KBM-7 (cell line): Measurements from ENCODE around the gene CKAP5.
A peak's percentile ranks its signal among the peaks of the same experiment; 100 is the strongest.

Experiments
- DNase-seq: peaks from one replicate; pipeline ENCODE4 v3.0.0-alpha.2; 2015
- in situ Hi-C: fragments of 300-500 bp; cut with MboI; formaldehyde crosslinking; loops from 2 replicates; pipeline ENCODE4 v1.14.3; 2020; ENCODE audit warnings: low sequenced_read_pairs, low pct_unique_long_range_greater_than_20kb, mixed read lengths

Gene CKAP5

DNA sequence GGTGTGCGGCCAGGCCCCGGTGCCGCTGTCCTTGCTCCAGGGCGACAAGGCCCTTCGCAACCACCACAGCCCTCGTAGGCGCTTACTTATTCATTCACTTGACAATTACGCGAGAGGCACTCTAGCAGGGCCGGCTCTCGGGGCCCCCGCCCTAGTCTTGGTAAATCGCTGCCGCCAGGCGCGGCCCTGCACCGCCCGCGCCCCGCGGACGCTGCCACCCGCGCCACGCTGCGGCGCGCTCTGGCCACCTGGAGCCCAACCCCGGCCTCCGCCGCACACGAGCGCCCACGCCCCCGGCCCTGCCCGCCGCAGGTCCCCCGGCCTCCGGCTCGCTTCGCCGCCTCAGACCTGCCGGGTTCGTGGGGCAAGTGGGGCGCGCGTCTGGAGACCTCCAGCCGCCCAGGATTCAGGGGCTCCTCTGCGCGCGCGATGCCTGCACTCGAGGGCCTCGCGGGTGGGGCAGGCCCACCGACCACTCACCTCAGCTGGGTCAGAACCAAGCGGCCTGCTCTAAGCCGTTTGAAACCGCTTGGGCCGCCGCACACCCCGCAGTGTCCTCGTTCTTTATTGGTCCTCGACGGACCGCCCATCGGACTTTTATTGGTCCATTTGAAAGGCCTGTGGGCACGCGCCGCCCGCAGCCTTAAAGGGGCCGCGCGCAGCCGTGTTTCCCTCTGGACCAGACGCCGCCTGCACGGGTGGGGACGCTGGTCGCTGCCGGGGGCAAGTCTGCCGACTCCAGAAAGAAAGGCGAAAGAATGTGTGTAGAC is at the start of gene CKAP5:
CKAP5 (minus strand) TSS at position 541 of the 770 bp plus-strand sequence. CDS start 25,049 bp downstream, outside the sequence.
- DNase-seq: peak; percentile 89
- in situ Hi-C loops: no loop called here

DNA sequence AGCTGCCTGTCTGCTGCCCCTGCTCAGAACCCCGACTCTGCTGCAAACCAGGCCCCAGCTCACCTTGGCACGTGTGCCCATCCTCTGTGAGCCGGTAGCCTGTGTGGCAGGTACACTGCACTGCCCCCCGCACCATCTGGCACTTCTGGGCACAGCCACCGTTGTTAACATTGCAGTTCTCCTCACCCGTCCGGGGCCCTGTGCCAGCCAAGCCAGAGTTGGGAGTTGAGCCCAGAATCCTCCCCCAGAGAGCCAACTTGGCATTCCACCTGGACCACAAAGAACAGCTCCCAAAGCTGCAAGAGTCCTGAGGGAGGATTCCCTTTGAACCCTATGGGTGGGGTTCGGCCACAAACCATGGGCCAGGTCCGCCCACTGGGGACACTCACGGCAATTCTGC is 49.7 kb upstream of the CKAP5 start:
- no peak for DNase-seq
- in situ Hi-C loops: no loop called here

DNA sequence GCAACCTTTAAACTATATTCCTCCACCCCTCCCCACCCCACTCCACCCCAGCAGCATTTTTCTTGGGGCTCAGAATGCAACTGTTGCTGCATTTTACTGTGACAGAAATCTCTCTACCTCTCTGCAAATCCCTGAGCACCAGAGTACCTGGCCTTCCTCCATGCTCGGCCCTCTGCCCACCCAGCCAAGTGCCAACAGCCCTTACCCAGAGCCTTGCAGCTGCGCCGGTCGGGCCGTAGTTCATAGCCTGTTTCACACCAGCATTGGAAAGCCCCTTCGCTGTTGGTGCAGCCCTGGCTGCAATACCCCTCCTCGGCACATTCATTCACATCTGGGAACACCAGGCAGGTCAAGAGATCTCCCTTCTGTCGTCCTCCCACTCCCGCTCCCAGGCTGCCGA is 48.9 kb upstream of the CKAP5 start:
- no peak for DNase-seq
- in situ Hi-C loops: no loop called here

DNA sequence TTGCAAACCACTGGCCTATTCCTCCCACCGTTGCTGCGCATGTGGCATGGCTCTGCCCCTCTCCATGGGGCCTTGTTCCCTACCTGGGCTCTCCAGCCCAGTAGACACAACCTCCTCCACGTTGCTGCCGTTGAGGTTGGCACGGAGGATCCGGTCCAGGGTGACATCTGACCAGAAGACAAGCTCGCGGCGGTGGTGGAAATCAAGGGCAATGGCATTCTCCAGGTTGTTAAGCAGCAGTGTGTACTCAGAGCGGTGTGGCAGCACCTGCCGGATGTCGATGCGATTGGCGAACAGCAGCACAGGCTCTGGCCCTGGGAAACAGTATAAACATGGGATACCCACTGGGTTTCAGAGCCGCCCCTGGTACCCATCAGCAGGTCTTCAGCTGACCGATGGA is 48.4 kb upstream of the CKAP5 start:
- in situ Hi-C loops: no loop called here
- no peak for DNase-seq

DNA sequence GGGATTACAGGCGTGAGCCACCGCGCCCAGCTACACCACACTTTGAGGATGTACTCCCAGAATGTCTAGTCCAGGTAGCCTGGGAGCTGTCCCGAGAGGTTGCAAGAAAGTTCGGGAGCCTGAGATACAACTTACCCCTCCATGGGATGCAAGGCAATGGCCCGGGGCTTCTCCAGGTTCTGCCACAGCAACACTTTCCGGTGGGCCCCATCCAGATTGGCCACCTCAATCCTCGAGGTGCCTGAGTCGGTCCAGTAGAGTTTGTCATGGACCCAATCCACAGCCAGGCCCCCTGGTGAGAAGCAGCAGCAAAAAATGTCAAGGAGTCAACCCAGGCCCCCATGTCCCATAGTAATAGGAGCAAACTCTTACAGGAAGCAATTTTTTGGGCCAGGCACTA is 46.8 kb upstream of the CKAP5 start:
- DNase-seq: no peak
- in situ Hi-C loops: no loop called here

DNA sequence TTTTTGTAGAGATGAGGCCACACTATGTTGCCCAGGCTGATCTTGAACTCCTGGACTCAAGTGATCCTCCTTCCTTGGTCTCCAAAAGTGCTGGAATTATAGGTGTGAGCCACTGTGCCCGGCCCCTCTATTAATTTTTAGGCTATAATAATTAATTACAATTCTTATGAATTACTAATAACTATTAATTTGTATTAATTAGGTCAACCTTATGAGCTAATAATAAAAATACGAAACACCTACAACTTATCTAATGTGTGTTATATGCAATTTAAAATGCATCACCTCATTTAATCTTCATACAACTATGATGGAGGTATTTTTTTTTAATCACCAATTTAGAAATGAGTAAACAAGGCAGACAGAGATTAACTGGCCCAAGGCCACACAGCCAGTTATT is 46.0 kb upstream of the CKAP5 start:
- no peak for DNase-seq
- in situ Hi-C loops: no loop called here

DNA sequence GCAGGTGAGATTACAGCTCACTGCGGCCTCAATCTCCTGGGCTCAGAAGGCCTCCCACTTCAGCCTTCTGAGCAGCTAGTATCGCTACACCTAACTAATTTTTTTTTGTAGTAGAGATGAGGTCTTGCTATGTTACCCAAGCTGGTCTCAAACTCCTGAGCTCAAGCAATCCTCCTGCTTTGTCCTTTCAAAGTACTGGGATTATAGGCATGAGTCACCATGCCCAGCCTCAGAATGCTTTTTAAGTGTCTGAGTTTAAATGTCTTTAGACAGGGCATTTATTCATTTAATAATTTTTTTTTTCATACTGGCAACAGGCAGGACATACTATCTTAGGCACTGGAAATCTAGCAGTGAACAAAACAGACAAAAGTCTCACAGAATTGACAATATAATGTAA is 44.6 kb upstream of the CKAP5 start:
- DNase-seq: no peak
- in situ Hi-C loops: no loop called here

DNA sequence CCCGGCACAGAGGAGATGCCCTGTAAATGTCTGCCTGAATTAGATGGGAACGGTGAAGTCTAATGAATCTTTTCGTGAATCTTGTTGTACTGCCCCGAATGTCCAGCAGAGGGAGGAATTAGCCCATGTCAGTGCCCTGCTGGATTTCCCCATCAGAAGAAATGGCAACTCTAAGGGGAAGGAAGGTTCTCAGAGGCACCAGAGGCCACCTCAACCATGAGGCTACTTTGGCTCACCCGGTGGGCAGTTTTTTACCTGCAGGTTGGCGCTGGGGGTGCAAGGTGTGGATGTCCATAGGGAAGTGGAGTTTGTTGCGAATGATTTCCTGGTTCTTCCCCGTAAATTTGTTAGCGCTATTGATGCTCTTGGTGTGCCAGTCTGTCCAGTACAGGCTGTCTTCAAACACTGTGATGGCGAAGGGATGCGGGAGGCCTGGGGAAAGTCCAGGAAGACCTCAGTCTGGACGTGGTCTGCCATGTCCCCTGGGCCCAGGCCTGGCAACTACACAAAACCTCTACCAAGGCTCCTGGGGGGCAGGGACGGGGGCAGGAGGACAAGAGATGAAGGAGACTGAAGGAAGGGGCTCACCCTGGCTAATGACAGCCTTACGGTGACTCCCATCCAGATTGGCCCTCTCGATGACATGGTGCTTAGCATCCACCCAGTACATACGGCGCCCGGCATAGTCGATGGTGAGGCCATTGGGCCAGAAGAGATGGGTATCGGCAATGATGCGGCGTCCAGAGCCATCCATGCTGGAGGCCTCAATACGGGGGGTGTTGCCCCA is 43.8 kb upstream of the CKAP5 start:
- in situ Hi-C loops: loop anchor here (10.0 kb wide), 1 partner anchor 275 kb away; no protein-coding TSS in a partner anchor
- peak; percentile 82 for DNase-seq

DNA sequence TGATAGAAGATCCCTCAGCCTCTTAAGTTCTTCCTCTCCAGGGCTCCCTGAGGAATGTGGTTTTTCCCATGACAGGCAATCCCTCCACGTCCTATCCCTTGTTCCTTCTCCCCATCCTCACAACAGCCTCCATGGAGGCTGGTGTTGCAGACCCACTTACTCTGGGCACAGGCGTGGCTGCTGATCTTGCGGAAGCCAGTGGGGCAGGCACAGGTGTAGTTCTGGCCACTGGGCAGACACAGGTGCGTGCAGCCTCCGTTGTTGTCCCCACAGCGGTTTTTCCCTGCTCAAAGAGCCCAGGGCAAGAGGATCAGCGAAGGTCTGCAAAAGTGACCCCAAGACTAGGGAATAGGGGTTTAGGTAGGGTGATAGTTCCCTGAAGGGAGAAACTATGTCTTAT is 43.2 kb upstream of the CKAP5 start:
- no peak for DNase-seq
- in situ Hi-C loops: loop anchor here (10.0 kb wide), 1 partner anchor 276 kb away; no protein-coding TSS in a partner anchor

DNA sequence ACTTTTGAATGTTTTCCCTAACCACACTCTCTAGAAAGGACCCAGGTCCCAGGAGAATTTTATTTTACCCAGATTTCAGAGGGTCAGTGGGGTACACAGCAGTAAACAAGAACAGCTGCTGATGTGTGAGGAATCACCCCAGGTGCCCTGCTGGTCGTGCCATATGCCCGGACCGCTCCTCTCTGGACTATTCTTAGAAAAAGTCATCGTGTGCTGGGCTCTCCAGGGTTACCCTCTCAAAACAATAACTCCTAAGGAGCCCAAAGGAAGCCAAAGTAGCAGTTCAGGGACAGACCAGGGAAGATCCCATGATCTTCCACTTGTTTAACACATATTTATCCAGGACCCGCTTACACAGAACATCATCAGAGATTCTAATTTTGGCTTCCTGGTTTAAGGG is 42.6 kb upstream of the CKAP5 start:
- no peak for DNase-seq
- in situ Hi-C loops: loop anchor here (10.0 kb wide), 1 partner anchor 276 kb away; no protein-coding TSS in a partner anchor

DNA sequence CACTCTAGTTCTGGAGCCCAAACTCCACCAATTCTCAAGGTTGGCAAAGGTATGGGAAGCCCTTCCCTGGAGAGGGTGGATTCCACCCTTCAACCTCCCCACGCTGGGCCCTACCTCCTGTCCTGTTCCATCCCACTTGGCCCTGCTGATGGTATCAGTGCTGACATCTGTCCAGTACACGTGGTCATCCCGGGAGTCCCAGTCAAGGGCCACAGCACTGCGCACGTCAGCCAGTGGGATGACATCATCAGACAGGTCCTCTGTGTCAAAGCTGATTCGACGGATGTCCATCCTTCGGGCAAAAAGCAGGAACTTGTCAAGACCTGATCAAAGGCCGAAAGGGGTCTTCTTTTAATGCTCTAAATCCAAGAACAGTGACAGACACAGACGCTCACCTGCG is 40.1 kb upstream of the CKAP5 start:
- in situ Hi-C loops: loop anchor here (10.0 kb wide), 1 partner anchor 279 kb away; no protein-coding TSS in a partner anchor
- no peak for DNase-seq

DNA sequence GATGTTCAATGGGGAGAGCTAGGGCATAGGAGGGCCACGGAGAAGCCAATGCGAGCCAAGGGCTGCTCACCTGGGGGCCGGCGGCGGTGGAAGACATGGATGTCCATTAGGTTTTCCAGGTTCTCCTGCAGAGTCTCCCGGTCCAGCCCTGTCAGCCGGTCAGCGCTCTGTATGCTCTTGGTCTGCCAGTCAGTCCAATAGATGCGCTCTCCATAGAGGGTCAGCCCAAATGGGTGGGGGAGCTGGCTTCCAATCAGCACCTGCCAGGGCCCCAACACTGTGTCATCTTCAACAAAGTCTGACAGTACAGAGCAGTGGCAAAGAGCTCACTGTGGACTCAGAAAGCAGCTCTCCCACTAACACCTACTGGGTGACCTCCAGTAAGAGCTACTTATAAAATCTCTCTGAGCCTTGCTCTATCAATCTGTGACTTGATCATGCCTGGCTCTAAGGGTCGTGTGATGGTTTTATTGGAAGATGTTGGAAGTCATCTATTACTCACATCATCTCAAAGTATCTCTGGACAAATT is 33.0 kb upstream of the CKAP5 start:
- in situ Hi-C loops: no loop called here
- no peak for DNase-seq

DNA sequence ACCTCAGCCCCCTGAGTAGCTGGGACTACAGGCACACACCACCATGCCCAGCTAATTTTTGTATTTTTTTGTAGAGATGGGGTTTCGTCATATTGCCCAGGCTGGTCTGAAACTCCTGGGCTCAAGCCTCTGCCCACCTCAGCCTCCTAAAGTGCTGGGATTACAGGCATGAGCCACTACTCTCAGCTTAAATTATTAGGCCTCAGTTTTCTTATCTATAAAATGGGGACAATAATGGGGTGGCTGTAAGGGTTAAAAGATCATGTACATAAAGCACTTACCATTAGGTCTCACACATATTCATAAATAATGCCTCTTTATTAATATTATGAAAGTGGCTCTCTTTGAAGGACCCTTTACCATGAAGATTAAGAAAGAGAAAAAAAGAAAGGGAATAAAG is 31.5 kb upstream of the CKAP5 start:
- in situ Hi-C loops: no loop called here
- DNase-seq: no peak

DNA sequence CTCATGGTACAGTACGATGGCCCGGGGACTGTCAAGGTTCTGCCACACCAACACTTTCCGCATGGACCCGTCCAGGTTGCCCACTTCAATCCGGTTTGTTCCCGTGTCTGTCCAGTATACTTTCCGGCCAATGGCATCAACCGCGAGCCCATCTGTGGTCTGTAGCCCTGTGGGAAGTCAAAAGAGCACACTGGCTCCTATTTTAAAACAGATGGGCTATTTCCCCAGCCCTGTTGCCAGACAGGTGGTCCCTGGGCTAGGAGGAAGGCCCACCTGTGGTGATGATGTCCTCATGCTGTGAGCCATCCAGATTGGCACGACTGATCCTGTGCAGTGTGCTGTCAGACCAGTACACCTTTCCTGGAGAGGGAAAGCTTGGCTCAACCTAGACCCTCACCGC is 30.4 kb upstream of the CKAP5 start:
- in situ Hi-C loops: no loop called here
- no peak for DNase-seq

DNA sequence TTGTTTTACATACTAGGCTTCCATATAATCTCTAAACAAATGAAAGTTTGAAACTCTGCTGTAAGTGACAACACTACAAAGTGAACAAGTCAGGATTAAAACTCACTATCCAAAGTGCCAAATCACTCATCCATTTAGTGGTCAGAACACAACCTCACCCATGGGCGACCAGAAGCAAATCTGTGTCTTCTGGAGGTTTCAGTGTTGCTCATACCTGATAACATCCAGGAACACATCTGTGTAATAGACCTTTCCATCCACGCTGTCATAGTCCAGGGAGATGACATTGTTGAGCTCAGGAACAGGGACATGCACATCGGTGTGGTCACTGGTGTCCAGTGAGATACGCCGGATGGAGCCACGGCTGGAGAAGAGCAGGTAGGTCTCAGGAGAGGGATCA is 28.5 kb upstream of the CKAP5 start:
- DNase-seq: no peak
- in situ Hi-C loops: no loop called here

DNA sequence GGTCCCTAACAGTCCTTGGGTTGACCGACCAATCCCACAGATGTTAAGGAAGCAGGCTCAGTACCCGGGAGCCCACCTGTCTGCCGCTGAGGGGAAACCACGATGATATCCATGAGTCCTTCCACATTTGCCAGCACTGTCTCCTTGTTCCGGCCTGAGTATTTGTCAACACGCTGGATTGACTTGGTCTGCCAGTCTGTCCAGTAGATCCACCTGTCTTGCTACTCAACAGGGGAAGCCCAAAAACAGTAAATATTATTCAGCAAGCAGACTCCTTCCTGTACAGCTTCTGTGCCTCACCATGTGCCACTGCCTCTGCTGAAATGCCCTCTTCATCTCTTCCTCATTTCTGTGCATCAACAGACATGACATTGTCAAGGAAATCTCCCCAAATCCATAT is 22.8 kb upstream of the CKAP5 start:
- in situ Hi-C loops: no loop called here

DNA sequence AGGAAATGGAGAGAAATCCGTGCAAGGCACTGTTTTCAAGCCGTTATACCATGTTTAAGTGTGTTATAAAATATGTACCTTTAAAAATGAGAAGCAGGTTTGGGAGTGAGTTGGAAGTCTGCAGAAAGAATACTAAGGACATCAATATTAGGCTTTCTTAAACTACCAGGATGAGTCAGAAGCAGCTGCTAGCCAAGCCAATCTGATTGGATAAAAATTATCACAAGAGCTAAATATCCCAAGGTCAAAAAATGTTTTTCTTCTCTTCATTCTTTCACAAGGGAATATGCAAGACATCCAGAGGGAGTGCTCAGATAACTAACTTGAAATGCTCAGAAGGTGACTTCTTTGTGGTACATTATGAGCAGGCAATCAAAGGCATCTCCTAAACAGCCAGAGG is 19.3 kb upstream of the CKAP5 start:
- no peak for DNase-seq
- in situ Hi-C loops: no loop called here

More for the DNA sequence above, 22.8 kb upstream of the CKAP5 start:
- DNase-seq: no peak

DNA sequence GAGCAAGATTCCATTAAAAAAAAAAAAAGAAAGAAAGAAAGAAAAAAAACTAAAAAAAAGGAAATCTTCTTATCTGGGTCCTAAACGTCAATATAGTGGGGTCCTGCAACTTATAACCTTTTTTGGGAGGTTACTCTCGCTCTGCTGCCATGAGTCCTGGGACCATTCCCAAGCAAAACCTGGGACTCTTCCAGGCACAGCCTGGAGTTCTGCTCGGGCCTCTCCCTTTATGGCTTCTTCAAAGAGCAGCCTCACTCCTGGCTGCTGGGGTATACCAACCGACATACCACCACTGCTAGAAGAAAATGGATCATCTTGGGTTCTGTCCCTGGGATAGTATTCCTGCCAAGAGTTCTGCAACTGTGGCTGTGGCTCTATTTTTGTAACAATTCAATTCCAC is 14.1 kb upstream of the CKAP5 start:
- DNase-seq: no peak
- in situ Hi-C loops: no loop called here

DNA sequence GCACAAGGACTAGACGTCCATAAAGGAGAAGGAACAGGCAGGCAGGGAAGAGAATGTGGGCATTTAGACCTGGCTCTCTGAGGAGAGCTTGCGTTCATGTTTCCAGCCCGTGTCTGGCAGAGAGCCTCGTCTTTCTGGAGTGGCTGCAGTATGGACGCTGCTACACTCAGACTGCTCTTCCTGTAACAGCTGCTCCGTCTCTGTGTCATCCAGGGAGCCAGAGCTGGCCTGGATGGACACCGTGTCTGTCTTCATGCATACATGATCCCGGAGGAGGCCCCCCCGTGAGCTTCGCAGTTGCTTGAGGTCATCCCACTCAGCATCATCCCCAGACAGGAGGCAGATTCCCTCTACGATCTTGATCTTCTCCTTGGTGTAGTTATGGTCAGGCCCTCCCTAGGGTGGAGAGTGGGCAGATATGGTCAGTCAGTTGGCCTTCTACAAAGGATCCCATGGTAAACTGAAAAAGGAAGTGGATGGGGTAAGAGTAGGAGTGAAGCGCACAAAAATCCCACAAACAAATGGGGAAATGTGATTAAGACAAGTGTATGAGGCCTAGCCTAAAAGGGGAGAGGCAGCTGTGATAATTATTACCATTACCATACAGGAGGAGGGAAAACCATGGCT is 13.0 kb upstream of the CKAP5 start:
- in situ Hi-C loops: no loop called here
- DNase-seq: no peak

DNA sequence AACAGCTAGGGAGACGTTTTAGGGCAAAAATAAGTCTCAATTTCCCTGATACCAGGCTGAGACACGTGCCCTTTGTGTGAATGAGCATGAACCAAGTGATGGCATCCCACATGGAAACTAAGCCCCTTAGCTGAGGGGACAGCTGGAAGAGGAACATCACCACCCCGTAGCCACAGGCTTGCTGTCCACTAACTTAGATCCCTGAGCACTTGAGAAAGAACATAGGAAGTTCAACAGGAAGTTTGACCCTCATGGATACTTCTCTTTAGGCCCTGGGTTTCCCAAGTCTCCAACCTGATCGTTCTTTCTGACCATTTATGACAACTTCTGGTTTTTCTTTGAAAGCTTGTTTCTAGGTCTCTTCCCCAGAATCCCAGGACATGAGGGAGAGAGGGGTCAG is 11.6 kb upstream of the CKAP5 start:
- in situ Hi-C loops: no loop called here
- no peak for DNase-seq
